GM12801 (cell line): ENCODE results near the gene PKMYT1.

Source experiments
- CTCF ChIP-seq: IDR thresholded peaks from one replicate; pipeline ENCODE4 v1.5.1; 2011; ENCODE audit warnings: control low read depth; ENCODE audit not compliant: insufficient read length; ENCODE audit errors: extremely low read depth

The PKMYT1 gene

GRCh38 chr16:2970563-2970962 is 9.7 kb downstream of the PKMYT1 start:
- no peak for TF ChIP-seq CTCF

GRCh38 chr16:2969545-2970521 is 10.4 kb downstream of the PKMYT1 start:
- TF ChIP-seq CTCF = no peak

- no peak for TF ChIP-seq CTCF
These were observed 11.3 kb downstream of the PKMYT1 start, which contains the start of gene PAQR4 for GRCh38 chr16:2968738-2969544. Gene PAQR4, plus strand, starts transcription at chr16:2969348. Its CDS starts 327 bp downstream, at chr16:2969675.

- TF ChIP-seq CTCF = no peak
These were observed 11.9 kb downstream of the PKMYT1 start for GRCh38 chr16:2968368-2968737.

GRCh38 chr16:2967721-2968161 is 12.5 kb downstream of the PKMYT1 start:
- no peak for TF ChIP-seq CTCF

- no peak for TF ChIP-seq CTCF
These were observed 13.0 kb downstream of the PKMYT1 start for GRCh38 chr16:2967211-2967631.

GRCh38 chr16:2966808-2967191 is 13.4 kb downstream of the PKMYT1 start:
- no peak for TF ChIP-seq CTCF
